Stimulated activated naive CD8-positive, alpha-beta T cell treated with anti-CD3 and anti-CD28 coated beads, Interleukin-15, Interleukin-2, amounts not matched to agents 100 ng/mL and 50 ng/mL, for 24 hours (primary cell): ENCODE results near the gene BNC1.

ENCODE experiments used
- H3K27ac Mint-ChIP-seq: one replicate; pipeline ENCODE4 v1.8.0; 2021; ENCODE audit warnings: mild to moderate bottlenecking, mixed read lengths
- H3K27me3 Mint-ChIP-seq: one replicate; pipeline ENCODE4 v1.8.0; 2021; ENCODE audit warnings: mixed read lengths
- H3K36me3 Mint-ChIP-seq: one replicate; pipeline ENCODE4 v1.8.0; 2021; ENCODE audit warnings: low read depth, mixed read lengths
- H3K4me1 Mint-ChIP-seq: one replicate; pipeline ENCODE4 v1.8.0; 2021; ENCODE audit warnings: low read depth, mixed read lengths
- H3K4me3 Mint-ChIP-seq: one replicate; pipeline ENCODE4 v1.8.0; 2021; ENCODE audit warnings: mild to moderate bottlenecking, mixed read lengths
- H3K9me3 Mint-ChIP-seq: one replicate; pipeline ENCODE4 v1.8.0; 2021; ENCODE audit warnings: mixed read lengths

Gene BNC1

DNA sequence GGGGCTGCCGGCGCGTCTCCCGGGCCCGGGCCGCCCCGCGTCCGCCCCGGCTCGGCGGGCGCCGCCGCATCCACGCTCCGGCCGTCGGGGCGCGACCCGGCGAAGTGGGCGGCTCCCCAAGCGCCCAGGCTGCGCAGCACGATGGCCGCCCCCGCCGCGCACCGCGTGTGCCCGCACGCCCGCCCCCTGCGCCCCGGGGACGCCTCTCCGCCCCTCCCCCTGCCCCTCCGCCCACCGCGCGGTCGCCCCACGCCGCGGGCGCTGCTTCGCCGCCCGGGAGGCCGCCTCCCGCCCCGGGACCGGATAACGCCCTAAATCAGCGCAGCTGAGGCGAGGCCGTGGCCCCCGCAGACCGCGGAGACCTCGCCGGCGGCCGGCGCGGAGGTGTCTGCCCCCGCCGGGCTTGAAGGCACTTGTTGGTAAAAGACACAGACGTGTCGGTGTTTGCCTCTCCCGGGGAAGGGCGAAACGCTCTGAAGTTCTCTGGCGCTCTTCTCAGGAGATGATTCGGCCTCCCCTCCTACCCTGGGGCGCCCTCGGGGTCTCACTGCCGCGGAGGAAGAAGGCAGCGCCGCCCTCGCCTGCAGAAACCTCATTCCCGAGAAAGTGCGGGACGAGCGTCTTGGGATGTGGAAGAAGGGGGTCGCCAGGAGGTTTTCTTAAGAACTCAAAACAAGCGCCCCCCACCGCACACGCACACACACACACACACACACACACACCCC, at the start of gene BNC1:
Gene BNC1 (minus strand): TSS at position 106 of the 725 bp plus-strand sequence. CDS start 36 bp downstream, at position 70.
- Mint-ChIP-seq H3K9me3 (no peaks in the 10 kb centered on the region), H3K4me3 (peak within 1 kb of the TSS; percentile 62), H3K36me3 (no peaks in the 10 kb centered on the region), H3K4me1 (peaks cover 8% of the 10 kb centered on the region), H3K27me3 (peaks cover 82% of the 10 kb centered on the region), H3K27ac (no peak within 1 kb of the TSS)

DNA sequence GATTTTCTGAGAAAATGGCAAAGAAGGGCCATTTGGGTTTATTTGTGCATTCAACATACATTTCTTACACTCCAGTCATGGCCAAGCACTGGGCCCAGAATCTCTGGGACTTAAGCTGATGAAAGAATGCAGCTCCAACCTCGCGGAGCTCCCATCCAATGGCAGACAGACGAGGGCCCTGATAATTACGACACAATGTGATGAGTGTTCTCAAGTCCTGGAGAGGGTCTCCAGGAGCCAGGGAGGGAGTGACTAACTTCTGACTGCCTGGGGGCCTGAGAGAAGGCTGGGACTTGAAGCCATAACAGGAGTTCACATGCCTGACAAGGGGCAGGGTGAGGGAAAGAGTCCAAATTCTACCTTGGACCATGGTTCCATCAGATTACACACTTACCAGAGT, 42.6 kb upstream of the BNC1 start:
- Mint-ChIP-seq H3K36me3 (no peaks in the 10 kb centered on the region), H3K27me3 (peaks cover 9% of the 10 kb centered on the region), H3K4me3 (no peak overlapping the region), H3K4me1 (no peaks in the 10 kb centered on the region), H3K27ac (no peak overlapping the region), H3K9me3 (no peaks in the 10 kb centered on the region)

DNA sequence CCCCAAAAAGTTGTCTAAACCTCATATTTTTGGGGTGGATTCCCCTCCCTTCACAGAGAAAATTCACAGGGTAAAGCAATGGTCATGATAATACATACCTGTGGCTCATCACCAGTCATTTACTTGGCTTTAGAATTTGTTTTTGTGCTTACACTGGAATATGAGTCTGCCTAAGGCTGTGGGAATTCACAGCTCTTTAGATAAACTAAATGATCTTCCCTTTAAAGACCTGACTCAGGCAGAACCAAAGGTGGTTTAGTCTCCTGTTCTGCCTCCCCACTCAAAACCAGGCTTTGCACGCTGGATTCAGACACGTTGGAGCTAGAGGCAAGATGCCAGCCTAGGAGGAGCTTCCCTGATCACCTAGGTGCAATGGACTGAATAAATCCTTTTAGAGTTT, 40.3 kb upstream of the BNC1 start:
- Mint-ChIP-seq H3K4me1 (no peaks in the 10 kb centered on the region), H3K4me3 (no peak overlapping the region), H3K9me3 (no peaks in the 10 kb centered on the region), H3K27ac (no peak overlapping the region), H3K36me3 (no peaks in the 10 kb centered on the region), H3K27me3 (peaks cover 12% of the 10 kb centered on the region)

DNA sequence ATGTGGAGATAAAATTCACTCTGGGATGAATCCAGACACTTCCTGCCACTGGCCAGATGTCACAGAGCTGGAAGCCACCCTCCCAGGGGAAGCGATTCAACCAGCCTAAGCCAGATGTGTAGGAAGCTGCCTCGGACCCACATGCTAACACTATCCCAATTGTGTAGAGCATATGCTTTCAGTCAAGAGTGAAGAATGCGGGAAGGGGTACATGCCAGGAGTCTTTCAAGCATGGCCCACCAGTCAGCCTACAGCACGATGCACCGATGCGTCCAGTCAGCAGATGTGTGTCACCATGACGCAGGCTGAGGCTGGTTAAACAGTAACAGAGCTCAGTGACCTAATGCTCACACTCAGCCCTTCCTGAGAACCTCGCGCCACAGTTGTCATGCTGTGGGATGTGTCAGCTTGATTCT, 38.8 kb upstream of the BNC1 start:
- Mint-ChIP-seq H3K27me3 (peaks cover 13% of the 10 kb centered on the region), H3K27ac (no peak overlapping the region), H3K9me3 (no peaks in the 10 kb centered on the region), H3K4me1 (no peaks in the 10 kb centered on the region), H3K36me3 (no peaks in the 10 kb centered on the region), H3K4me3 (no peak overlapping the region)

GRCh38 chr15:83322691-83323090, 38.2 kb upstream of the BNC1 start:
- no peak overlapping the region for H3K4me3 Mint-ChIP-seq
- no peak overlapping the region for H3K27ac Mint-ChIP-seq
- no peaks in the 10 kb centered on the region for H3K4me1 Mint-ChIP-seq
- H3K36me3 Mint-ChIP-seq = no peaks in the 10 kb centered on the region
- H3K9me3 Mint-ChIP-seq = no peaks in the 10 kb centered on the region
- peaks cover 16% of the 10 kb centered on the region for H3K27me3 Mint-ChIP-seq

GRCh38 chr15:83322061-83322460, 37.6 kb upstream of the BNC1 start:
- Mint-ChIP-seq H3K36me3 (no peaks in the 10 kb centered on the region), H3K9me3 (no peaks in the 10 kb centered on the region), H3K27me3 (peaks cover 18% of the 10 kb centered on the region), H3K4me3 (no peak overlapping the region), H3K4me1 (no peaks in the 10 kb centered on the region), H3K27ac (no peak overlapping the region)

GRCh38 chr15:83320844-83321243, 36.4 kb upstream of the BNC1 start:
- Mint-ChIP-seq H3K27me3 (peaks cover 18% of the 10 kb centered on the region), H3K4me3 (no peak overlapping the region), H3K27ac (no peak overlapping the region), H3K9me3 (no peaks in the 10 kb centered on the region), H3K4me1 (no peaks in the 10 kb centered on the region), H3K36me3 (no peaks in the 10 kb centered on the region)

GRCh38 chr15:83320404-83320803, 35.9 kb upstream of the BNC1 start:
- no peaks in the 10 kb centered on the region for H3K4me1 Mint-ChIP-seq
- H3K4me3 Mint-ChIP-seq = no peak overlapping the region

GRCh38 chr15:83319771-83320170, 35.3 kb upstream of the BNC1 start:
- Mint-ChIP-seq H3K9me3 (no peaks in the 10 kb centered on the region), H3K4me1 (no peaks in the 10 kb centered on the region), H3K36me3 (no peaks in the 10 kb centered on the region), H3K27ac (no peak overlapping the region), H3K27me3 (peaks cover 18% of the 10 kb centered on the region), H3K4me3 (no peak overlapping the region)

More at GRCh38 chr15:83320404-83320803, 35.9 kb upstream of the BNC1 start:
- no peaks in the 10 kb centered on the region for H3K9me3 Mint-ChIP-seq
- H3K27ac Mint-ChIP-seq = no peak overlapping the region
- no peaks in the 10 kb centered on the region for H3K36me3 Mint-ChIP-seq
- H3K27me3 Mint-ChIP-seq = peaks cover 18% of the 10 kb centered on the region

DNA sequence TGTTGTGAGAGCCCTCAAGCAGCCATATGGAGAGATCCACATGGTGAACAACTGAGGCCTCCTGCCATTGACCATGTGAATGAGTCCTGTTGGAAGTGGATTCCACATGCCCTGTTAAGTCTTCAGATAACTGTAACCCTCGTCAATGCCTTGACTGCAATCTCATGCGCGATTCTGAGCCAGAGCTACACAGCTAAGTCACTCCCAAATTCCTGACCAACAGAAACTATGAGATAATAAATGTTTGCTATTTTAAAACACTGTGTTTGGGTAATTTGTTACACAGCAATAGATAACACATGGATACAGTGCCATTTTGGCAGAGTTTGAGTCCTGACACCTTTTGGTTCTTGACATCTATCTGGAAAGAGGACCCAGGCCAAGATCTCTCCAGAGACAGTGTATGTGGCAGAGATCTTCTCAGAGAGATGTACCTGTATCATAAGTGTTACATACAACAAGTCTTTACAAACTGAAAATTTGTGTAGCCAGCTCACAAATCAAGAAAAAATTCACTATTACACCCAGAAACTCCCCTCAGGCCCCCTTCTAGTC, 34.5 kb upstream of the BNC1 start:
- Mint-ChIP-seq H3K4me1 (no peaks in the 10 kb centered on the region), H3K9me3 (no peaks in the 10 kb centered on the region), H3K27me3 (peaks cover 18% of the 10 kb centered on the region), H3K36me3 (no peaks in the 10 kb centered on the region), H3K4me3 (no peak overlapping the region), H3K27ac (no peak overlapping the region)

DNA sequence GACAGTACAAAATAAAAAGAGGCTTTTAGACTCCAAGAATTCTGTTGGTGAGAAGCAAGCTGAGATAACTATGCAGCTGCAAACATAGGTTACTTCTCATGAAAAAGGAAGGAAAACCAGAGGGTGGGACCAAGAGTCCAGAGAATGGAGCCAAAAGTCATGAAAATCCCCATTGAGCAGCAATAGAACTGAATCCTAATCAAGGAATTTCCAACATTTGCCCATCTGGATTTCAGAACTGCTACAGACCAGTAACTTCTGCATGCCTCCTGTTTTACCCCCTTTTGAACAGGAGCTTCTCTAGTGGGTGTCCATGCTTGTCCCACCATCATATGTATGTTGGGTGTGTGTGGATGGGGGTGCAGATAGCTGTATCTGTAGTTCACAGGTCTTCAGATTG, 33.6 kb upstream of the BNC1 start:
- Mint-ChIP-seq H3K27me3 (peaks cover 18% of the 10 kb centered on the region), H3K4me3 (no peak overlapping the region), H3K9me3 (no peaks in the 10 kb centered on the region), H3K36me3 (no peaks in the 10 kb centered on the region), H3K27ac (no peak overlapping the region), H3K4me1 (no peaks in the 10 kb centered on the region)

DNA sequence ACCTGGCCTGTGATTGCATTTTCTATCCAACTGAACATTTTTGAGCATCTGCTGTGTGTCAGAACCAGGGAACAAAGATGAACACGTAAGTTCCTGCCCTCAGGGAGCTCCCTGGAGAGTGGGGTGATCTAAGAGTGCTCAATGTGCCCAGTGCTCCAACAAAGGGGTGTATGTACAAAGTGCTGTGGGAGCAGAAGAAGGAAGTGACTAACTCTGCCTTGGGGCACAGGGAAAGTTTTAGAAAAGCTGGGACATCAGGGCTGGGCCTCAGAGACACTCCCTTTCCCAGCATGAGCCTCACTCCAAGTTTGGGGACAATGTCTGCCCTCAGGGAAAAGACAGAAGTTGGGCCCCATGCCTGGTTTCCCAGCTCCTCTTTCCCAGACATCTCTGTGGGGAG, 27.6 kb upstream of the BNC1 start:
- Mint-ChIP-seq H3K36me3 (no peaks in the 10 kb centered on the region), H3K27ac (no peak overlapping the region), H3K4me1 (no peaks in the 10 kb centered on the region), H3K27me3 (peaks cover 4% of the 10 kb centered on the region), H3K4me3 (no peak overlapping the region), H3K9me3 (no peaks in the 10 kb centered on the region)

GRCh38 chr15:83310521-83311456, 26.3 kb upstream of the BNC1 start:
- Mint-ChIP-seq H3K27ac (no peak overlapping the region), H3K4me1 (no peaks in the 10 kb centered on the region), H3K4me3 (no peak overlapping the region), H3K9me3 (no peaks in the 10 kb centered on the region), H3K36me3 (no peaks in the 10 kb centered on the region), H3K27me3 (peaks cover 4% of the 10 kb centered on the region)

DNA sequence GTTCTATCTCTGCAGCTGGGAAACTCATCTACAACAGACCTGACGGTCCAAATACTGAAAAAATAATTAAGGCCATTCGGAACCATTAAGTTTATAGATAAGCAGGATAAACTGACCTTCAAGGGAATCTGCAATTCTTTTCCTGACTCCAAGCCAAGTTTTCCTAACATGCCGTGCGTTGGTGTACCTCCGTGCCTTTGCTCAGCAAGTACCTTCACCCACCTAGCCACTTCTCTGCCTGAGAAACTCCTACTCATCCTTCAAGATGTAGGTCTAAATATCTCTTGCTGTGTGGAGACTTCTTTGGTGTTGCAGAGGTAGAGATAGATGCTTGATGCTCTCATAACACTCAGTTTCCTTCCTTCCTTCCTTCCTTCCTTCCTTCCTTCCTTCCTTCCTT, 24.2 kb upstream of the BNC1 start:
- Mint-ChIP-seq H3K27ac (no peak overlapping the region), H3K4me3 (no peak overlapping the region), H3K9me3 (no peaks in the 10 kb centered on the region), H3K27me3 (peaks cover 18% of the 10 kb centered on the region), H3K36me3 (no peaks in the 10 kb centered on the region), H3K4me1 (no peaks in the 10 kb centered on the region)

DNA sequence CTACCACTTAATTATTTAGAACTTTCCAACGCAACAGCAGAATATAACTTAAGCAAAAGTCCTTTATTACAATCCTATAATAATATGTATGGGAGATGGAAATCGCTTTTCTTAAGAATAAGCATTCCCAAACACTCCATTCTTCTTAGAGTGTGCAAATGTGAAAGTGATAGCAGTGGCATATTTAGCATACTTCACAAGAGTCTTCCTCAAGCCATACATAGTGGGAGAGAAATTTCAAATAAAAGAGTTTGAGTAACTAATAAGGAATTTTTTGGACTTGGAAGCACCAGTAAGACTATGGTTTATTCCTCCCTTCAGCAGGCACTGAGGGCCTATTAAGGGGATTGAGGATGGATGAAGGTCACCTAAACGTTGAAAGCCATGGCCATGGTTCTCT, 22.1 kb upstream of the BNC1 start:
- Mint-ChIP-seq H3K27ac (no peak overlapping the region), H3K27me3 (peaks cover 27% of the 10 kb centered on the region), H3K9me3 (peaks cover 4% of the 10 kb centered on the region), H3K4me1 (no peaks in the 10 kb centered on the region), H3K4me3 (no peak overlapping the region), H3K36me3 (no peaks in the 10 kb centered on the region)
